HG02759 (cell line): ENCODE measurements around the gene AGAP1.

Experiments used
- ATAC-seq: cut with Tn5 transposase; IDR thresholded peaks from one replicate; pipeline ENCODE4 v1.9.1; 2021; ENCODE audit warnings: mild to moderate bottlenecking, moderate library complexity; ENCODE audit not compliant: unreplicated experiment

AGAP1 gene

GRCh38 chr2:235726554-235726953 is 232.7 kb downstream of the AGAP1 start:
- no peak for ATAC-seq

- ATAC-seq, result no peak
Observed at GRCh38 chr2:235727174-235727573, 233.3 kb downstream of the AGAP1 start.

GRCh38 chr2:235727891-235728799 is 234.3 kb downstream of the AGAP1 start:
- no peak for ATAC-seq

- ATAC-seq, result no peak
Observed at GRCh38 chr2:235728800-235729556, 235.1 kb downstream of the AGAP1 start.

GRCh38 chr2:235729557-235729947 is 235.7 kb downstream of the AGAP1 start:
- ATAC-seq, result no peak

GRCh38 chr2:235730115-235730514 is 236.3 kb downstream of the AGAP1 start:
- no peak for ATAC-seq

GRCh38 chr2:235733761-235734160 is 239.9 kb downstream of the AGAP1 start:
- ATAC-seq, result no peak

- ATAC-seq, result no peak
Observed at GRCh38 chr2:235734168-235734567, 240.3 kb downstream of the AGAP1 start.

GRCh38 chr2:235734688-235735231 is 240.9 kb downstream of the AGAP1 start:
- no peak for ATAC-seq

GRCh38 chr2:235737396-235737795 is 243.6 kb downstream of the AGAP1 start:
- no peak for ATAC-seq

- ATAC-seq, result no peak
Observed at GRCh38 chr2:235737840-235738239, 244.0 kb downstream of the AGAP1 start.

- ATAC-seq, result no peak
Observed at GRCh38 chr2:235739704-235740415, 246.0 kb downstream of the AGAP1 start.

- ATAC-seq, result no peak
Observed at GRCh38 chr2:235740821-235741220, 247.0 kb downstream of the AGAP1 start.

GRCh38 chr2:235744161-235744560 is 250.3 kb downstream of the AGAP1 start:
- ATAC-seq, result no peak

- ATAC-seq, result no peak
Observed at GRCh38 chr2:235745597-235745996, 251.8 kb downstream of the AGAP1 start.

- ATAC-seq, result no peak
Observed at GRCh38 chr2:235746257-235746934, 252.6 kb downstream of the AGAP1 start.

GRCh38 chr2:235747001-235747785 is 253.3 kb downstream of the AGAP1 start:
- ATAC-seq, result no peak

GRCh38 chr2:235747786-235748091 is 253.9 kb downstream of the AGAP1 start:
- no peak for ATAC-seq

- no peak for ATAC-seq
Observed at GRCh38 chr2:235749121-235749770, 255.4 kb downstream of the AGAP1 start.
